22Rv1 (cell line): Measurements from ENCODE around the gene EDEM2.

Experiments
- CTCF ChIP-seq: fragments of 450-650 bp; IDR thresholded peaks from 2 replicates; pipeline ENCODE4 v1.5.1; 2017; ENCODE audit warnings: mild to moderate bottlenecking
- ZFX ChIP-seq: fragments of 450-650 bp; IDR thresholded peaks from 2 replicates; pipeline ENCODE4 v1.6.1; 2017; ENCODE audit warnings: antibody characterized with exemption, borderline replicate concordance

- TF ChIP-seq CTCF (no peak), ZFX (no peak)
These were observed 24.3 kb upstream of the EDEM2 start for GRCh38 chr20:35171438-35171752.
